ENCODE measurements around the gene PIBF1.
"Not testable (repeated sequence)": the region's sequence is repeated elsewhere in the genome, so short reads cannot be mapped to it uniquely, and the experiment has no call there.

PIBF1 gene

GRCh38 chr13:72823081-72823480 lies 41.1 kb downstream of the PIBF1 start:
- no peak for DNase-seq

DNA sequence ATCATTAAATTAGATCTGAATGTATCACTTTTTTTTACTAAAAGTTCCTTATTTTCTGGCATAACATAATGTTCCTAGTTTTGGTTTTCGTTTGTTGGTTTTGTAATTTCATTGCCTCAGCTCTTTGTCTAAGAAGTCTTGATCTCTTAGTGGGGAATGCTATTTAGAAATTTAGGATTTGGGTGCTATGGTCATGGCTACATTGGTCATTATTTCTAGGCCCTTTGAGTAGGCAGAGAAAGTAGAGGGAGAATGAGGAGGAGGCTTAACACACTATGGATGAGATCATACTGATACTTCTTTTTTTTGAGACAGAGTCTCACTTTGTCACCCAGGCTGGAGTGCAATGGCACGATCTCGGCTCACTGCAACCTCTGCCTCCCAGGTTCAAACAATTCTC lies 41.8 kb downstream of the PIBF1 start:
- DNase-seq: no peak

- DNase-seq: no peak
Observed at GRCh38 chr13:72834601-72835000, 52.7 kb downstream of the PIBF1 start.

- DNase-seq: peak; percentile 58
Observed at GRCh38 chr13:72839831-72840426, 58.0 kb downstream of the PIBF1 start.

- DNase-seq: no peak
Observed at GRCh38 chr13:72842991-72843390, 61.1 kb downstream of the PIBF1 start.

DNA sequence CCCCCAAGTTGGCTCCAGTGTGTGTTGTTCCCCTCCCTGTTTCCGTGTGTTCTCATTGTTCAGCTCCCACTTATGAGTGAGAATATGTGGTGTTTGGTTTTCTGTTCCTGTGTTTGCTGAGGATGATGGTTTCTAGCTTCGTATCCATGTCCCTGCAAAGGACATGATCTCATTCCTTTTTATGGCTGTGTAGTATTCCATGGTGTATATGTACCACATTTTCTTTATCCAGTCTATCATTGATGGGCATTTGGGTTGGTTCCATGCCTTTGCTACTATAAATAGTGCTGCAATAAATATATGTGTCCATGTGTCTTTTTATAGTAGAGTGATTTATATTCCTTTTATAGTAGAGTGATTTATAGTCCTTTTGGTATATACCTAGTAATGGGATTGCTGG lies 63.2 kb downstream of the PIBF1 start:
- not testable (repeated sequence) for DNase-seq

- DNase-seq: no peak
Observed at GRCh38 chr13:72849571-72849970, 67.6 kb downstream of the PIBF1 start.

- peak; percentile 9 for DNase-seq
Observed at GRCh38 chr13:72850959-72851677, 69.2 kb downstream of the PIBF1 start.

DNA sequence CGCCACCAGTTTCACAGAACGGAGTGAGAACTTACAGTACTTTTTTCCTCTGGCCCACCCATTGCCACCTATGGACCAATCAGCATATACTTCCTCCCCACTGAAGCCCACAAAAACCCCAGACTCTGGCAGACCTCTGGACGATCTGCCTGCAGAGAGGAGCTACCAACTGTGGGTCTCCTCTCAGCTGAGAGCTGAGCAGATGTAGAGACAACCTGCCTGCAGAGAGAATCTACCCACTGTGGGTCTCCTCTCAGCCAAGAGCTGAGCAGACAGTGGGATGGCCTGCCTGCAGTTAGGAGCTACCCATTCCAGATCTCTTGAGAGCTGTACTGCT lies 69.7 kb downstream of the PIBF1 start:
- no peak for DNase-seq

DNA sequence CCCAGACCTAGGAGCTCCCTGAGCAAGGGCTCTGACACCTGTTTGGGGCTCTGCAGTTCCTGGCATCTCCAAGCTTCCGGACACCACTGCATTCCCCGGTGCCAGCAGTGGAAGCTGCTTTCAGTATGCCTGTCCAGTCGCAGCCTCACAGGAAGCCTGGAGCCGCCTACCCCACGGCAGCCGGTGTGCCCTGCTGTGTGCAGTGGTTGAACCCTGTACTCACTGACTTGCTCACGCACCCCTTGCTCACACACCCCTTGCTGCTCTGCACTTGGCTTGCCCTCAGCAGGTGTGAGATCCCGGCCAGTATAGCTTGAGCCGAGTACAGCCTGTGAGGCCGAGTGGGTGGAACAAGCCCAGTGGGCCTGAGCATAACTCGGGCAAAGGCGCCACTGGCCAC lies 70.3 kb downstream of the PIBF1 start:
- DNase-seq: no peak

DNA sequence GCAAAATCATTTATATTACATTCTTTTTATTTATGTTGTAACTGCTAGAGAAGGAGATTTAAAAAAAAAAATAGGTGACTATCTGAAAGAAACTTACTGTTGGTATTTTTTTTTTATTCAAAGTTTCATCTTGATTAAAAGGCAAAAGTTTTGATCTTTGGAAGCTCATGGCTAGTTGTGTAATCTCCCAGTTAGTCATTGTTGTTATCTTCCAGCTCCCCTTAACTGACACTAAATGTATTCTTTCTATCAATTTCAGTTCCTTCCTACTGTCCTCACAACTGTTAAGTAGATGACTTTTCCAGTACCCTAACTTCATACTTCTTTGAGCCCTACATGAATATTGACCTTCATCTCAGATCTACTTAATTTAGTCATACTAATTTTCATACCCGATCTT lies 71.1 kb downstream of the PIBF1 start:
- no peak for DNase-seq

GRCh38 chr13:72864142-72865011 lies 82.4 kb downstream of the PIBF1 start:
- peak; percentile 14 for DNase-seq

GRCh38 chr13:72868229-72868628 lies 86.3 kb downstream of the PIBF1 start:
- DNase-seq: no peak

GRCh38 chr13:72875233-72875632 lies 93.3 kb downstream of the PIBF1 start:
- DNase-seq: no peak

GRCh38 chr13:72884101-72884500 lies 102.2 kb downstream of the PIBF1 start:
- DNase-seq: no peak

DNA sequence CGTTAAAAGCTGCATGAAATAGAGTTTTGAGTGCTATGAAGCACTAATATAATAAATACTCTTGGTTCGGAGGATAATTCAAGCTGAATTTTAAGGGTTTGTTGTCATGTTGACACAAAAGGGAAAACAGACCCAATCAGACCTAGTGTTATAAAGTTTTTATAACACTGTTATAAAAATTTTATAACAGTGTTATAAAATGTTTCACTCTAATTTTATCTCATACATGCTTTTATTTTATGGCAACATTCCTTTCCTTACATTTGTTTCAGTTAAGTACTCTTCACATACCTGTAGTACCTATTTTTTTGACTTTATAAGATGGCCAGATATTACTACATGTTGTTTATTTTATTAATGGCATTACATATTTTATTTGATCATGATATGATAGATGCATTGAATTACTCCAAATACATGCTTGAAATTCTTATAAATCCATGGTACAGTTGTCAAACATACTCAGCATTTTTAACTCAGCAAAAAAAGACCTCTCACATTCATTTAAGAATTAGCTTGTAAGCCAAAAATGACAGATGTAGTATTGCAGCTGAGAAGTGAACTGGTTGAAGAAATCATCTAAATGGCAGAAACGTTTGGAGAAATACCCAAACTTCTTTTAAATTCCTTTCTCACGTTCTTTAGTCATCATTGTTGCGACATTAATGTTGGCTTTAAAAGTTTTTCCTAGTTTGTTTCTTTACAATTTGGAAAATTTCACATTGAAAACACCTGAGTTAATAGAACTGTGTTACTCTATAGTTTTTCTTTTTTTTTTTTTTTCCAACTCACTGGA lies 104.5 kb downstream of the PIBF1 start:
- DNase-seq: no peak

DNA sequence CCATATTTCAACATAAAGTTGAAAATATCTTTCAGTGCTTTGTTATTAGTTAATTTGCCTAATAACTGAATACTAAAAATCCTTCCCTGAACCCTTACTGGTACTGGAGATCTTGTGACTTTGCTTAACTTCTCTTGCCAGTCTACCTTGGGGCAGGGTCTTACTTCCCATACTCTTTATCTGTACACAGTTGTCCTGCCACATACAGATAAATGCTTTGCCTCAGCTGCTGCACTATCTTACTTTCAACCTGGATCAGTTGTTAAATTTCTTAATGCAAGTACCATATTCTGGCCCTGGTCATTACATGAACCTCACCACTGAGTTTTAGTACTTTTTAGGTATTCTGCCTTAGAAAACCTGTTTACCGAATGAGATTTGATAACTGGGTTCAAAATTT lies 107.6 kb downstream of the PIBF1 start:
- no peak for DNase-seq

- no peak for DNase-seq
Observed at GRCh38 chr13:72890546-72890945, 108.6 kb downstream of the PIBF1 start.

DNA sequence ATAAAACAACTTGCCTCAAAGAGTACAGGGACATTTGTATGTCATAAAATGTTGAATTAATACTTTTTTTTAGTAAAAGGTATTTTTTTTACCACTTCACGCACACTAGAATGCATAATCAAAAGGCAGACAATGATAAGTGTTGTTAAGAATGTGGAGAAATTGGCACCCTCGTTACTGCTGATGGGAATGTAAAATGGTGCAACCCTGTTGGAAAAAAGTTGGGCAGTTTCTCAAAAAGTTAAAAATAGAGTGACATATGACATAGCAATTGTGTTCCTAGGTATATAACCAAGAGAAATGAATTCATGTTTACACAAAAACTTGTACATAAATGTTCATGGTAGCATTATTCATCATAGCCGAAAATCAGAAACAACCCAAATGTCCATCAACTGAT lies 109.5 kb downstream of the PIBF1 start:
- no peak for DNase-seq

DNA sequence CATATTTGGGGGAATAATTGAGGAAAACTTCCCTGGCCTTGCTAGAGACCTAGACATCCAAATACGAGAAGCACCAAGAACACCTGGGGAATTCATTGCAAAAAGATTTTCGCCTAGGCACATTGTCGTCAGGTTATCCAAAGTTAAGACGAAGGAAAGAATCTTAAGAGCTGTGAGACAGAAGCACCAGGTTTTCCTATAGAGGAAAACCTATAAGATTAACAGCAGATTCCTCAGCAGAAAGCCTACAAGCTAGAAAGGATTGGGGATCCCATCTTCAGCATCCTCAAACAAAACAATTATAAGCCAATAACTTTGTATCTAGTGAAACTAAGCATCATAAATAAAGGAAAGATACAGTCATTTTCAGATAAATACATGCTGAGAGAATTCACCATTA lies 114.9 kb downstream of the PIBF1 start:
- no peak for DNase-seq

DNA sequence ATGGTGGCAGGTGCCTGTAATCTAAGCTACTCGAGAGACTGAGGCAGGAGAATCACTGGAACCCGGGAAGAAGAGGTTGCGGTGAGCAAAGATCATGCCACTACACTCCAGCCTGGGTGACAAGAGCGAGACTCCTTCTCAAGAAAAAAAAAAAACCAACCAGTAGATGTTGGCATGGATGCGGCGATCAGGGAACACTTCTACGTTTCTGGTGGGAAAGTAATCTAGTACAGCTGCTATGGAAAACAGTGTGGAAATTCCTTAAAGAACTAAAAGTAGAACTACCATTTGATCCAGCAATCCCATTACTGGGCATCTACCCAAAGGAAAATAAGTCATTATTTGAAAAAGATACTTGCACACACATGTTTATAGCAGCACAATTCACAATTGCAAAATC lies 119.6 kb downstream of the PIBF1 start:
- DNase-seq: not testable (repeated sequence)

DNA sequence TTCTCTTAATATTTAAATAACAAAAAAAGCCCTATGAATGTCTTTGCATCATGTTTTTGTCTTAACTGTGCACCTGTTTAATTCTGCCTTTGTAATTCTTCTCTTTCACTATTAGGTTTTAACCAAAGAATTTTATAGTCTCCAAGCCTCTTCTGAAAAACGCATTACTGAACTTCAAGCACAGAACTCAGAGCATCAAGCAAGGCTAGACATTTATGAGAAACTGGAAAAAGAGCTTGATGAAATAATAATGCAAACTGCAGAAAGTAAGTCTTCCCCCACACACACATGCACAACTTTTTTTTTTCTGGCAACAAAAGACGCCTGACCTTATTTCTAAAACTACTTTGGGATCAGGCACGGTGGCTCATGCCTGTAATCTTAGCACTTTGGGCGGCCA lies 126.5 kb downstream of the PIBF1 start:
- DNase-seq: no peak

DNA sequence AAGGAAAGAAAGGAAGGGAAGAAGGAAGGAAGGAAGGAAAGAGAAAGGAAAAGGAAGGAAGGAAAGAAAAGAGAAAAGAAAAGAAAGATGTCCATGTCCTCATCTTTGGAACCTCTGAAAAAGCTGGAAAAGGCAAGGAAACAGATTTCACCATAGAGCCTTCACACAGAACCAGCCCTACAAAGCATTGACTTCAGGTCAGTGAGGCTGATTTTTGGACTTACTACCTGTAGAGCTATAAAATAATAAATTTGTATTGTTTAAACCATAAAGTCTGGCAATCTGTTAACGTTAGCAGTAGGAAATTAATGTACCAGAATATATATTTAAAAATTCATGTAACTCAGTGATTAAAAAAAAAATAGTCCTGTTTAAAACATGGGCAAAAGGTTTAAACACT lies 130.0 kb downstream of the PIBF1 start:
- DNase-seq: no peak

Measured in eye (tissue), 1 donor.